HG03442 (cell line): ENCODE measurements around the gene MGAT5.
A peak's percentile ranks its signal among the peaks of the same experiment; 100 is the strongest.

Source experiments
- ATAC-seq: cut with Tn5 transposase; IDR thresholded peaks from one replicate; pipeline ENCODE4 v1.9.1; 2021; ENCODE audit warnings: mild to moderate bottlenecking, moderate library complexity; ENCODE audit not compliant: unreplicated experiment

The MGAT5 gene

GRCh38 chr2:134253804-134254203, at the start of gene MGAT5:
TSS of gene MGAT5 (plus strand) at chr2:134254072. CDS start at chr2:134254404, 332 bp downstream.
- ATAC-seq = peak; percentile 15

GRCh38 chr2:134205087-134205486, 48.8 kb upstream of the MGAT5 start:
- ATAC-seq = no peak

GRCh38 chr2:134206031-134206430, 47.8 kb upstream of the MGAT5 start:
- ATAC-seq = peak; percentile 36

GRCh38 chr2:134206573-134206972, 47.3 kb upstream of the MGAT5 start:
- ATAC-seq = peak; percentile 34

- ATAC-seq = peak; percentile 82
Observed at GRCh38 chr2:134207589-134208209, 46.2 kb upstream of the MGAT5 start.

- ATAC-seq = no peak
Observed at GRCh38 chr2:134208825-134209224, 45.0 kb upstream of the MGAT5 start.

GRCh38 chr2:134212746-134213145, 41.1 kb upstream of the MGAT5 start:
- ATAC-seq = no peak

- no peak for ATAC-seq
Observed at GRCh38 chr2:134216152-134216829, 37.6 kb upstream of the MGAT5 start.

- peak; percentile 12 for ATAC-seq
Observed at GRCh38 chr2:134217351-134217750, 36.5 kb upstream of the MGAT5 start.

- ATAC-seq = peak; percentile 84
Observed at GRCh38 chr2:134217924-134218323, 35.9 kb upstream of the MGAT5 start.

GRCh38 chr2:134218414-134218813, 35.5 kb upstream of the MGAT5 start:
- ATAC-seq = no peak

GRCh38 chr2:134218930-134219658, 34.8 kb upstream of the MGAT5 start:
- peak; percentile 52 for ATAC-seq

GRCh38 chr2:134220344-134220974, 33.4 kb upstream of the MGAT5 start:
- ATAC-seq = no peak

- ATAC-seq = no peak
Observed at GRCh38 chr2:134224005-134224404, 29.9 kb upstream of the MGAT5 start.

- no peak for ATAC-seq
Observed at GRCh38 chr2:134225173-134225572, 28.7 kb upstream of the MGAT5 start.

GRCh38 chr2:134225841-134226240, 28.0 kb upstream of the MGAT5 start:
- no peak for ATAC-seq

- ATAC-seq = no peak
Observed at GRCh38 chr2:134226601-134227000, 27.3 kb upstream of the MGAT5 start.

GRCh38 chr2:134227666-134228065, 26.2 kb upstream of the MGAT5 start:
- ATAC-seq = no peak

GRCh38 chr2:134228493-134228903, 25.4 kb upstream of the MGAT5 start:
- ATAC-seq = no peak

- ATAC-seq = no peak
Observed at GRCh38 chr2:134229540-134229939, 24.3 kb upstream of the MGAT5 start.

- ATAC-seq = no peak
Observed at GRCh38 chr2:134230885-134231284, 23.0 kb upstream of the MGAT5 start.
